GM18499 (cell line): ENCODE results near the gene STARD3NL.
"Not testable (repeated sequence)": the region's sequence is repeated elsewhere in the genome, so short reads cannot be mapped to it uniquely, and the experiment has no call there.

Experiments
- ATAC-seq: cut with Tn5 transposase; IDR thresholded peaks from one replicate; pipeline ENCODE4 v1.9.1; 2021; ENCODE audit warnings: moderate number of reproducible peaks; ENCODE audit not compliant: insufficient read depth, unreplicated experiment

Gene STARD3NL

GRCh38 chr7:38262026-38262425, 84.0 kb downstream of the STARD3NL start:
- not testable (repeated sequence) for ATAC-seq

GRCh38 chr7:38262545-38262944, 84.5 kb downstream of the STARD3NL start:
- no peak for ATAC-seq

GRCh38 chr7:38263274-38263673, 85.2 kb downstream of the STARD3NL start:
- ATAC-seq: not testable (repeated sequence)

- not testable (repeated sequence) for ATAC-seq
These were observed 86.6 kb downstream of the STARD3NL start for GRCh38 chr7:38264602-38265001.

GRCh38 chr7:38265958-38266357, 87.9 kb downstream of the STARD3NL start:
- not testable (repeated sequence) for ATAC-seq

- not testable (repeated sequence) for ATAC-seq
These were observed 91.8 kb downstream of the STARD3NL start for GRCh38 chr7:38269704-38270346.

GRCh38 chr7:38270405-38270804, 92.4 kb downstream of the STARD3NL start:
- not testable (repeated sequence) for ATAC-seq

GRCh38 chr7:38273286-38273995, 95.4 kb downstream of the STARD3NL start, which contains the start of gene TARP:
TSS of gene TARP (minus strand) at chr7:38273636.
- no peak for ATAC-seq

- no peak for ATAC-seq
These were observed 96.4 kb downstream of the STARD3NL start for GRCh38 chr7:38274486-38274885.

GRCh38 chr7:38274927-38275620, 97.0 kb downstream of the STARD3NL start:
- ATAC-seq: no peak

GRCh38 chr7:38276096-38276877, 98.2 kb downstream of the STARD3NL start:
- ATAC-seq: no peak

GRCh38 chr7:38280000-38280399, 102.0 kb downstream of the STARD3NL start:
- no peak for ATAC-seq
